Hepatocyte (in vitro differentiated cells): Measurements from ENCODE around the gene SBF2. TPM values are rescaled to one million over a fixed set of nuclear protein-coding genes. Genes with fewer than 3 reads are reported as not detected.
"Not testable (repeated sequence)": the region's sequence is repeated elsewhere in the genome, so short reads cannot be mapped to it uniquely, and the experiment has no call there.

Experiments
- DNase-seq: peaks from one replicate; pipeline ENCODE4 v3.0.0-alpha.2; 2016; ENCODE audit warnings: low spot score
- H2AFZ ChIP-seq: fragments of 200-600 bp; sonication (generic); 2 replicates; pipeline ENCODE4 v1.6.0; 2016; ENCODE audit warnings: antibody characterized with exemption, mild to moderate bottlenecking
- H3K27ac ChIP-seq: fragments of 200-600 bp; sonication (generic); 2 replicates; pipeline ENCODE4 v1.5.1; 2016; ENCODE audit warnings: mild to moderate bottlenecking
- H3K27me3 ChIP-seq: fragments of 200-600 bp; sonication (generic); 2 replicates; pipeline ENCODE4 v1.6.1; 2016
- H3K36me3 ChIP-seq: fragments of 200-600 bp; sonication (generic); replicated peaks from 2 replicates; pipeline ENCODE4 v1.5.1; 2016; ENCODE audit warnings: low read depth; ENCODE audit not compliant: insufficient read depth
- H3K4me1 ChIP-seq: fragments of 200-600 bp; sonication (generic); 2 replicates; pipeline ENCODE4 v1.5.1; 2016; ENCODE audit warnings: mild to moderate bottlenecking, moderate library complexity; ENCODE audit not compliant: insufficient read depth
- H3K4me2 ChIP-seq: fragments of 200-600 bp; sonication (generic); 2 replicates; pipeline ENCODE4 v1.6.0; 2016
- H3K4me3 ChIP-seq: fragments of 200-600 bp; sonication (generic); 2 replicates; pipeline ENCODE4 v1.5.1; 2016; ENCODE audit warnings: mild to moderate bottlenecking
- H3K79me2 ChIP-seq: fragments of 200-600 bp; sonication (generic); 2 replicates; pipeline ENCODE4 v1.6.0; 2017; ENCODE audit warnings: mild to moderate bottlenecking
- H3K9me2 ChIP-seq: fragments of 200-600 bp; sonication (generic); replicated peaks from 2 replicates; pipeline ENCODE4 v1.6.0; 2017; ENCODE audit warnings: mild to moderate bottlenecking; ENCODE audit not compliant: insufficient read depth
- H3K9me3 ChIP-seq: fragments of 200-600 bp; sonication (generic); 2 replicates; pipeline ENCODE4 v1.5.1; 2016; ENCODE audit warnings: low read depth, mild to moderate bottlenecking
- H4K20me1 ChIP-seq: fragments of 200-600 bp; sonication (generic); 2 replicates; pipeline ENCODE4 v1.6.0; 2016; ENCODE audit warnings: mild to moderate bottlenecking; ENCODE audit not compliant: insufficient read depth, poor library complexity, severe bottlenecking
- CTCF ChIP-seq: fragments of 200-600 bp; sonication (generic); IDR thresholded peaks from 2 replicates; pipeline ENCODE4 v1.5.1; 2016; ENCODE audit warnings: antibody characterized with exemption, mild to moderate bottlenecking; ENCODE audit not compliant: poor library complexity
- EZH2 ChIP-seq: fragments of 200-600 bp; sonication (generic); IDR thresholded peaks from 2 replicates; pipeline ENCODE4 v1.6.1; 2016; ENCODE audit warnings: antibody characterized with exemption, mild to moderate bottlenecking, borderline replicate concordance
- EZH2phosphoT487 ChIP-seq: fragments of 200-600 bp; sonication (generic); IDR thresholded peaks from one replicate; pipeline ENCODE4 v1.6.1; 2018; ENCODE audit warnings: antibody characterized with exemption, mild to moderate bottlenecking, low read depth, moderate library complexity; ENCODE audit not compliant: unreplicated experiment, severe bottlenecking
- WGBS: methylation state at CpG from one replicate; pipeline ENCODE4 v1.1.6; 2016; ENCODE audit warnings: low lambda C conversion rate; ENCODE audit errors: missing lambda C conversion rate; 5-methylcytosine and 5-hydroxymethylcytosine counted together
- polyA plus RNA-seq: library from polyadenylated mRNA; unstranded; fragments of >200 nt; fragmentation: Nextera tagmentation; extraction: Ambion mirVana; gene quantifications from 2 replicates; pipeline ENCODE4 v1.2.1, GENCODE V29; 2016
- total RNA-seq: library from RNA; depleted of rRNA; stranded (reverse); fragments of >200 nt; gene quantifications from 2 replicates; pipeline ENCODE4 v1.2.3, GENCODE V29; 2014

SBF2 gene
- total and polyA plus RNA-seq, 2 experiments from 2014 or later = 25.7 to 83.2 TPM

- Histone ChIP-seq H3K9me3 (no peaks in the 10 kb centered on the region), H3K79me2 (peaks cover 68% of the 10 kb centered on the region), H2AFZ (no peak overlapping the region), H3K4me2 (no peak overlapping the region), H3K27me3 (no peaks in the 10 kb centered on the region), H3K4me1 (no peaks in the 10 kb centered on the region), H3K36me3 (no peaks in the 10 kb centered on the region), H3K27ac (no peak overlapping the region), H3K9me2 (no peaks in the 10 kb centered on the region), H4K20me1 (no peaks in the 10 kb centered on the region), H3K4me3 (no peak overlapping the region)
- TF ChIP-seq CTCF (no peak), EZH2 (no peak)
- no peak for DNase-seq
Measured at GRCh38 chr11:10261821-10262220, 32.2 kb downstream of the SBF2 start.

GRCh38 chr11:10257478-10257877 lies 36.5 kb downstream of the SBF2 start:
- Histone ChIP-seq H4K20me1 (peaks cover 3% of the 10 kb centered on the region), H3K4me2 (no peak overlapping the region), H2AFZ (no peak overlapping the region), H3K9me2 (no peaks in the 10 kb centered on the region), H3K27me3 (no peaks in the 10 kb centered on the region), H3K4me3 (no peak overlapping the region), H3K79me2 (peaks cover 84% of the 10 kb centered on the region), H3K4me1 (no peaks in the 10 kb centered on the region), H3K9me3 (no peaks in the 10 kb centered on the region), H3K27ac (no peak overlapping the region), H3K36me3 (no peaks in the 10 kb centered on the region)
- DNase-seq = no peak
- WGBS = 77% methylated on average over 4 of the region's 4 CpGs
- no peak for TF ChIP-seq EZH2
- no peak for TF ChIP-seq EZH2phosphoT487
- TF ChIP-seq CTCF = no peak

GRCh38 chr11:10255388-10256125 lies 38.5 kb downstream of the SBF2 start:
- H4K20me1 ChIP-seq = peaks cover 3% of the 10 kb centered on the region
- TF ChIP-seq EZH2phosphoT487 = no peak
- no peak overlapping the region for H2AFZ ChIP-seq
- 80% methylated on average over 3 of the region's 3 CpGs for WGBS
- no peaks in the 10 kb centered on the region for H3K27me3 ChIP-seq
- H3K27ac ChIP-seq = no peak overlapping the region
- H3K9me2 ChIP-seq = no peaks in the 10 kb centered on the region
- no peak overlapping the region for H3K4me3 ChIP-seq
- H3K9me3 ChIP-seq = no peaks in the 10 kb centered on the region
- H3K79me2 ChIP-seq = peaks cover 78% of the 10 kb centered on the region
- H3K4me2 ChIP-seq = no peak overlapping the region
- no peak for DNase-seq
- H3K4me1 ChIP-seq = no peaks in the 10 kb centered on the region
- no peaks in the 10 kb centered on the region for H3K36me3 ChIP-seq

GRCh38 chr11:10249448-10250131 lies 44.4 kb downstream of the SBF2 start:
- H4K20me1 ChIP-seq, H3K27ac ChIP-seq, H3K9me2 ChIP-seq, H3K36me3 ChIP-seq, H3K4me2 ChIP-seq, H2AFZ ChIP-seq, DNase-seq, H3K4me3 ChIP-seq, H3K27me3 ChIP-seq, H3K9me3 ChIP-seq, H3K4me1 ChIP-seq: not testable (repeated sequence)
- WGBS = 64% methylated on average over 2 of the region's 2 CpGs
- peaks cover 50% of the 10 kb centered on the region for H3K79me2 ChIP-seq
